CD4-positive, alpha-beta T cell treated with Interleukin-6 for 4 hours (primary cell): Measurements from ENCODE around the gene CDK2AP2.
"Not testable (repeated sequence)": the region's sequence is repeated elsewhere in the genome, so short reads cannot be mapped to it uniquely, and the experiment has no call there.

Source experiments
- DNase-seq: peaks from one replicate; pipeline ENCODE4 v3.0.0-alpha.2; 2020; ENCODE audit warnings: mixed read lengths

Gene CDK2AP2, protein sequence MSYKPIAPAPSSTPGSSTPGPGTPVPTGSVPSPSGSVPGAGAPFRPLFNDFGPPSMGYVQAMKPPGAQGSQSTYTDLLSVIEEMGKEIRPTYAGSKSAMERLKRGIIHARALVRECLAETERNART

DNA sequence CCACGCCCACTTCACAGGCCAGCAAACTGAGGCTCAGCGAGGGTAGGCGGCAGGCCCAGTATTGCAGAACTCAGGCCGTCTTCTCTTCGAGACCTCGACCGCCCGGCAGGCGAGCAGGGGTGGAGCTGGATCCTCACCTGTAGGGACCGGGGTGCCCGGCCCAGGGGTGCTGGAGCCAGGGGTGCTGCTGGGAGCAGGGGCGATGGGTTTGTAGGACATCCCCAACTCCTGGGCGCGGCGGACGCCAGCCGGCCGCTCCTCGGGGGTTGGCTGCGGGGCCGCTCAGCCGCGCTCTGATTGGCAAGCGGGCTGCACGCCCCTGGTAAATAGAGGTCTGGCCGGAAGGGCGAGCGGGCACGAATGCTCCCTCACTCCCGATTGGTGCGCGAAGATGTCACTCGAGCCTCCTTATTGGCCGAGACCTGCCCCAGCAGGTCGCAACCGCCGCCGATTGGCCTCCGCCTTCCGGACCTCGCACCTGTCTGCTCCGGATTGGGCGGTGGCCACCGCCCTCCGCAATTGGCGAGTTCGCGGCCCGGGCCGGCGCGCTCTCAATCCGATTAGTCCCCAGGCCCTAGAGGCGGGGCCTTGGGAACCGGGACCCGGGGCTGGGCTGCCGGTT, at the start of gene CDK2AP2:
CDK2AP2 (minus strand) TSS at position 299 of the 622 bp plus-strand sequence; CDS start at position 219, 80 bp downstream.
- peak; percentile 98 for DNase-seq

DNA sequence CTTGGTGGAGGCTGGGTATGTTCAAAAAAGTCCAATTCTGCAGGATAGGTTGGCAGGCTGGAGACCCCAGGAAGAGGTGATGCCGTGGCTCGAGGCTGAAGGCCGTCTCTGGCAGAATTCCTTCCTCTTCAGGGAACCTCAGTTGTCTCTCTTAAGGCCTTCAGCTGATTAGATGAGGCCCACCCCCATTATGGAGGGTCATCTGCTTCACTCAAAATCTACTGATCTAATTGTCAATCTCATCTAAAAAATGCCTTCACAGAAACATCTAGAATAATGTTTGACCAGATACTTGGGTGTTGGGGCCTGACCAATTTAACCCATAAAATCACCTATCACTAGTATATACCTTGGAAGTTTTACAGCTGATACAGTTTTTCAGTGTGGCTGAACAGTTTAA, 48.3 kb upstream of the CDK2AP2 start:
- no peak for DNase-seq

DNA sequence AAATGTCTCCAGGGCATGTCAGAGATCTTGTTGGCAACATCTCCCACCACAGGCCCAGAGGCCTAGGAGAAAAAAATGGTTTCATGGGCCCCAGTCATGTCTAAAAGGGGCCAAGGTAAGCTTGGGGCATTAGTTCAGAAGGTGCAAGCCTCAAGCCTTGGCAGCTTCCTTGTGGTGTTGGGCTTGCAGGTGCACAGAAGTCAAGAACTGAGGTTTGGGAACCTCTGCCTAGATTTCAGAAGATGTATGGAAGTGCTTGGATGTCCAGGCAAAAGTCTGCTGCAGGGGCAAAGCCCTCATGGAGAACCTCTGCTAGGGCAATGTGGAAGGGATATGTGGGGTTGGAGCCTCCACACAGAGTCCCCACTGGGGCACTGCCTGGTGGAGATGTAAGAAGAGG, 43.7 kb upstream of the CDK2AP2 start:
- DNase-seq, result not testable (repeated sequence)

- no peak for DNase-seq
These were observed 43.2 kb upstream of the CDK2AP2 start for GRCh38 chr11:67551127-67551526.

DNA sequence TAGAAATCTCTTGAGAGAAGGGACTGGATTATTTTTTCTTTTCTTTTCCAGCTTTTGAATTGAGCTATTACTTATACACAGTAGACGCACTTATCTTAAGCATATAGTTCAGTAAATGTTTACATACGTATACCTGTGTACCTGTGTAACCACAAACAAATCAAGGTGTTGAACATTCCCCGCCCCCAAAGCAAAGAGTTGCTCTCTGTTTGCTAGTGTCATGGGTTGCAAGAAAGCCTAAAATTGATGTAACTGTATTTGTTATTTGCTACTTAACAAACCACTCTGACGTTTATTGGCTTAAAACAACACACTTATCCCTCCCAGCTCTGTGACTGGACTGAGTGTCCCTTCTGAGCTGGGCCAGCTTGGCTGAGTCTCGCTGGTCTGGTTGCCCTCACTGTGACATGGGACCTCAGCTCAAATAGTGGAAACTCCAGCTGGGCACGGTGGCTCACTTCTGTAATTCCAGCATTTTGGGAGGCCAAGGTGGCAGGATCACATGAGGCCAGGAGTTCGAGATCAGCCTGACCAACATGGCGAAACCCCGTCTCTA, 40.7 kb upstream of the CDK2AP2 start:
- DNase-seq, result no peak

- DNase-seq, result not testable (repeated sequence)
These were observed 40.1 kb upstream of the CDK2AP2 start for GRCh38 chr11:67548112-67548511.

- no peak for DNase-seq
These were observed 37.3 kb upstream of the CDK2AP2 start for GRCh38 chr11:67545280-67545679.

GRCh38 chr11:67544616-67545242, 36.8 kb upstream of the CDK2AP2 start:
- DNase-seq, result no peak

DNA sequence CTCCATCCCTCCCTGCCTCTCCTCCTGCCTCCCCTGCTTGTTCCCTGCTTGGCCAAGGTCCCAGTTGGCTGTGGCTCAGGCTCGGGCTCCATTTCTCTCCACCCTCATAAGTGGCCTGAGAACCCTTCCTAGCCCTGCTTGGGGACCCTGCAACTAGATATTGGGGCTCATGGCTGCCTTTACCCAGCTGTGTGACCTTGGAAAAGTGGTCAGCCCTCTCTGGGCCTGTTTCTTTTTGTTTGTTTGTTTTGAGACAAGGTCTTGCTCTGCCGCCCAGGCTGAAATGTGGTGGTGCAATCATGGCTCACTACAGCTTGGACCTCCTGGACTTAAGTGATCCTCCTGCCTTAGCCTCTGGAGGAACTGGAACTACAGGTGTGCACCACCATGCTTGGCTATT, 35.6 kb upstream of the CDK2AP2 start:
- DNase-seq, result no peak

DNA sequence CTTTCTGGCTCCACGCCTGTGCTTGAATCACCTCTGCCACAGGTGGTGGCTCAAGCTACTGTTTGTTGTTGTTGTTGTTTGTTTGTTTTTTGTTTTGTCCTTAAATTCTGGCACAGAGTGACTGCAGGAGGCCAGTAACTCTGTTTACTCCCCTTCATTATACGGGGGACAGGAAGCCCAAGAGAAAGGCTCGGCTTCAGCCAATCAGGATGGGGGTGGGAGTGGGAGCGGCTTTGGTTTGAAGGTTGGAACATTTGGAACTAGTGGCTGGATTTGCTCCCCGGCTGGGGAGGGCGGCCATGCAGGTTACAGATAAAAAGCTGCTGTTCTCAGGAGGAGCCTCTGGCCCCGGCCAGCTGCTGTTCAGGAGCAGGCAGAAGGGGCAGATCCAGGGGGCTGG, 35.0 kb upstream of the CDK2AP2 start:
- no peak for DNase-seq

DNA sequence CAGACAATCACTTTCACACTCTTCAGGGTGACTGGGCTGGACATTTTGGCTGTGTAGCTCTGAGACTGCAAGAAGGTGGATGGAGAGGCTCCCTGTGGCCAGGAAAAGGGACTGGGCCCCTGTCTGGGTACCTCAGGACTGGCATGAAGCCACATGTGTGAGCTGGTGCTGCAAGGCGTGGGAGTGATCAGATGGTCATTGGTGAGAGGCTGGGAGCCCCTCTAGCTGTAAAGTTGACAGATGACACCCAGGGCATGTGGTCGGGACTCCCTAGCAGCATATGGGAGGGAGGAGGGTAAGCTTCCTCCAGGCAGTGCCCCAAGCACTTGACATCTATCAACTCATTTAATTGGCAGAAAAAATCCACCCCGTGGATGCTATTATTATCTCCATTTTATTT, 34.2 kb upstream of the CDK2AP2 start:
- DNase-seq, result no peak

GRCh38 chr11:67541198-67541597, 33.2 kb upstream of the CDK2AP2 start:
- DNase-seq, result no peak

GRCh38 chr11:67539550-67539949, 31.6 kb upstream of the CDK2AP2 start:
- DNase-seq, result no peak

- DNase-seq, result no peak
These were observed 31.0 kb upstream of the CDK2AP2 start for GRCh38 chr11:67538823-67539505.

DNA sequence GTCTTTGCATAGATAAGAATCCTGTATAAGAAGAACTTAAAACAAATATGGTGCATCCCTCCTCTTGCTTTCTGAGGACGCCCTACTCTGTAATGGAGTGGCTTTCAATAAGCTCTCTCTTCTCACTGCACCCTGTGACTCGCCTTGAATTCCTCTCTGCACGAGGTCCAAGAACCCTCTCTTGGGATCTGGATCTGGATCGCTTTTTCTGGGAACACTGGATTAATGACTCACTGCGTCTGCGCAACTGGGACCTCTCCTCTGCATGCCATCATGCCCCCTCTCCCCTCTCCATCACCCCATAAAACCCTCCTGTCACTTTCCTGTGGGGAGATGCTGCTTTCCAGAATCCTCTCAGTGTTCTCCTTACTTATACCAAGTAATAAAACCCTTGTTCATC, 30.3 kb upstream of the CDK2AP2 start:
- DNase-seq, result no peak

GRCh38 chr11:67535561-67535960, 27.6 kb upstream of the CDK2AP2 start:
- no peak for DNase-seq

- no peak for DNase-seq
These were observed 26.2 kb upstream of the CDK2AP2 start for GRCh38 chr11:67534070-67534679.

DNA sequence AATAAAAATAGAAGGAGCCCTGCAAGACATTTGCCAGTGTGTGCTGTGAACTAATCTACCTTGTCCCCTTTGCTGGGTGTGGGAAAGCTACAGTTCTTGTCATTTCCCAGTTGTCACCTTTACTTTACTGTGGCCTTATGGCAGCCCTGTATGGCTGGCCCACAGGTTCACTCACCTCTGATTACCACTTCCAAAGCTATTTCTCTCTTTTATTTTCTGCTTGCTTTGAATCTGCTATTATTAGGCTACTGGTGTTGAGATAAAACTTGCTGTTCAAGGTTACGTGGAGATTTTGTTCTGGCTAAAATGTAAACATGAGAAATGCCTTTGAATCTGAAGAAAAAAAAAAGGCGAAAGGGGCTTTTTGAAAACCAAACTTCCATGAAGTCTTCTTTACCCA, 24.9 kb upstream of the CDK2AP2 start:
- DNase-seq, result no peak

GRCh38 chr11:67530282-67530592, 22.3 kb upstream of the CDK2AP2 start:
- DNase-seq, result no peak

- no peak for DNase-seq
These were observed 20.4 kb upstream of the CDK2AP2 start for GRCh38 chr11:67528376-67528775.

DNA sequence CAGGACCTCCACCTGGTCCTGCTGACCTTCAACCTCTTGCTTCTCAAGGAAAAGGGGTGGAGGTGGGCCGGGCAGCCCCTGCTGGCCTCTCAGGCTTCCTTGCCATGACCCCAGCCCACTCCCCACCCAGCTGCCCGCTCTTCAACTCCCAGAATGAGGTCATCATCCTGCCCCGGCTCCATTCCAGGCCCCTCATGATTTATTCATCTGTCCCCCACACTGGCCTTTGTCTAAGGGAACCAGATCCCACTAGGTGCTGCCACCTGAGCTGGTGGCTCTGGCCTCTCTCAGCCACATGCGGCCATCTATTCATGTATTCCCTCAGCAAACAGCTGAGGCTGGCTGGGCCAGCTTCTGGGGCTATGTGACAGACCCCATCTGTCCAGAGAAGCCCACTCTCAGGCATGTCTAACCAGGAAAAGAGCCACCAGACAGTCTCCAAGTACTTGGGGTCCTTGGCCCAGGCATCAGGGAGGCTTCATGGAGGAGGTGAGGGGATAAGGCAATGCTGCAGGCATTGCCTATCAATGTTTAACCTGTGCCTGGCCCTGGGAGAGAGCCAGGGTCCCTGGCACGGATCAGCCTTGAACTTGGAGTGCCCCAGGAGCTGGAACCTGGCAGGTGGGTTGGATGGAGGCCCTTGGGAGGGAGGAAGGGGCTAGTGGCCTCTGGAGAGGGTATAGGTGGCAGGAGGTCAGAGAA, 17.5 kb upstream of the CDK2AP2 start:
- no peak for DNase-seq

GRCh38 chr11:67524480-67524808, 16.5 kb upstream of the CDK2AP2 start:
- no peak for DNase-seq
